GM18861 (cell line): ENCODE data around the gene ZNF670.
"Not testable (repeated sequence)": the region's sequence is repeated elsewhere in the genome, so short reads cannot be mapped to it uniquely, and the experiment has no call there.

Experiments
- ATAC-seq: cut with Tn5 transposase; IDR thresholded peaks from one replicate; pipeline ENCODE4 v1.9.1; 2021; ENCODE audit not compliant: unreplicated experiment

ZNF670 gene

GRCh38 chr1:247047702-247048101 lies 30.9 kb downstream of the ZNF670 start:
- ATAC-seq: no peak

DNA sequence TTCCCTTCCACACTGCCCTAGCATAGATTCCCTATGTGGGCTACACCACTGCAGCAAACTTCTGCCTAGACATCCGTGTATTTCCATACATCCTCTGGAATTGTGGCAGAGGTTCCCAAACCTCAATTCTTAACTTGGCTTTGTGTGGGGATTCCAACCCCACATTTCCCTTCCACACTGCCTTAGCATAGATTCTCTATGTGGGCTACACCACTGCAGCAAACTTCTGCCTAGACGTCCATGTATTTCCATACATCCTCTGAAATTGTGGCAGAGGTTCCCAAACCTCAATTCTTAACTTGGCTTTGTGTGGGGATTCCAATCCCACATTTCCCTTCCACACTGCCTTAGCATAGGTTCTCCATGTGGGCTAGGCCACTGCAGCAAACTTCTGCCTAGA lies 31.4 kb downstream of the ZNF670 start:
- no peak for ATAC-seq

- ATAC-seq: no peak
Observed at GRCh38 chr1:247043406-247043805, 35.2 kb downstream of the ZNF670 start.

GRCh38 chr1:247037511-247038320 lies 40.9 kb downstream of the ZNF670 start:
- no peak for ATAC-seq

GRCh38 chr1:247032306-247032705 lies 46.3 kb downstream of the ZNF670 start:
- not testable (repeated sequence) for ATAC-seq
